HepG2 (cell line): ENCODE results near the gene VWA3B. TPM values are rescaled to one million over a fixed set of nuclear protein-coding genes. Genes with fewer than 3 reads are reported as not detected.

ENCODE experiments used
- ATAC-seq: fragments of 200-7000 bp; cut with Tn5 transposase; 3 replicates; pipeline ENCODE4 v1.9.1; 2020; ENCODE audit warnings: mild to moderate bottlenecking, moderate library complexity
- BruUV-seq: library from RNA; stranded (reverse); fragments of 400-500 nt; replicated peaks from 2 replicates; lab custom pipeline; 2021; lab: Mats Ljungman, UMichigan
- CTCF ChIA-PET: fragments of 300-600 bp; formaldehyde crosslinking; extraction: SDS; loops from one replicate; lab custom pipeline; 2021; ENCODE audit warnings: low total read pairs, inconsistent platforms, low intra/inter-chr PET ratio; lab: Yijun Ruan, JAX
- POLR2A ChIA-PET: fragments of 350-600 bp; sonication (Branson Sonifier 250); formaldehyde crosslinking; loops from one replicate; lab custom pipeline; 2020; ENCODE audit warnings: antibody characterized with exemption, inconsistent platforms; lab: Yijun Ruan, JAX
- DNase-seq: peaks from one replicate; pipeline ENCODE4 v3.0.0-alpha.2; 2015; ENCODE audit warnings: low spot score
- FAIRE-seq: peaks from 3 replicates; lab custom pipeline; 2011; peaks lifted over from hg19 to GRCh38; lab: Jason Lieb, UNC
- H2AFZ ChIP-seq: one replicate; pipeline ENCODE4 v1.6.1; 2011; ENCODE audit warnings: low read length, inconsistent platforms
- H3K27ac ChIP-seq: fragments of 300-600 bp; 3 replicates; pipeline ENCODE4 v1.8.0; 2011; ENCODE audit warnings: mixed run types, mild to moderate bottlenecking, mixed read lengths, low read length, inconsistent platforms; ENCODE audit not compliant: insufficient read depth; ENCODE audit errors: extremely low read length
- H3K27me3 ChIP-seq, 2 experiments: fragments of 200-600 bp in 1 of 2; 2 replicates in 1 of 2; 3 replicates in 1 of 2; pipeline versions ENCODE4 v1.6.0 to v1.8.0; 2011; ENCODE audit warnings: low read length in 2 of 2, mild to moderate bottlenecking in 2 of 2, moderate library complexity in 2 of 2, inconsistent platforms in 1 of 2; ENCODE audit not compliant: insufficient read depth in 2 of 2, control insufficient read depth in 1 of 2
- H3K36me3 ChIP-seq, 2 experiments: fragments of 200-600 bp in 1 of 2; replicated peaks in 1 of 2; 2 replicates in 1 of 2; 3 replicates in 1 of 2; pipeline versions ENCODE4 v1.5.1 to v1.8.0; 2011; ENCODE audit warnings: low read length in 2 of 2, inconsistent platforms in 1 of 2; ENCODE audit not compliant: insufficient read depth in 2 of 2, control insufficient read depth in 1 of 2
- H3K4me1 ChIP-seq: 2 replicates; pipeline ENCODE4 v1.5.1; 2012; ENCODE audit warnings: low read length, inconsistent platforms; ENCODE audit not compliant: insufficient read depth
- H3K4me2 ChIP-seq: 2 replicates; pipeline ENCODE4 v1.6.0; 2011; ENCODE audit warnings: low read depth, low read length, inconsistent platforms
- H3K4me3 ChIP-seq, 3 experiments: fragments of 200-600 bp in 1 of 3; sonication (generic), shearing (Covaris generic) in 1 of 3; replicated peaks in 1 of 3; 2 replicates each; pipeline ENCODE4 v1.5.1; 2011 to 2016; ENCODE audit warnings: low read length in 3 of 3, inconsistent platforms in 2 of 3, low read depth in 2 of 3, mild to moderate bottlenecking in 2 of 3, control low read depth in 1 of 3, mixed read lengths in 1 of 3; ENCODE audit not compliant: insufficient read depth in 1 of 3
- H3K79me2 ChIP-seq: one replicate; pipeline ENCODE4 v1.6.1; 2011; ENCODE audit warnings: low read length, inconsistent platforms; ENCODE audit not compliant: insufficient read depth
- H3K9ac ChIP-seq: 2 replicates; pipeline ENCODE4 v1.6.0; 2011; ENCODE audit warnings: mild to moderate bottlenecking, low read depth, low read length, inconsistent platforms; ENCODE audit not compliant: insufficient read depth
- H3K9me3 ChIP-seq: 2 replicates; pipeline ENCODE4 v1.5.1; 2012; ENCODE audit warnings: mild to moderate bottlenecking, low read length
- H4K20me1 ChIP-seq: 2 replicates; pipeline ENCODE4 v1.6.0; 2011; ENCODE audit warnings: inconsistent platforms, mild to moderate bottlenecking, low read length, moderate library complexity; ENCODE audit not compliant: insufficient read depth
- DMAP1 ChIP-seq: IDR thresholded peaks from 2 replicates; pipeline ENCODE4 v1.6.1; 2016
- HNF4G ChIP-seq, 2 experiments: sonication (generic) in 1 of 2; formaldehyde crosslinking in 1 of 2; IDR thresholded peaks; 2 replicates each; pipeline versions ENCODE4 v1.4.0 to v1.6.1; 2011 to 2020; ENCODE audit warnings: borderline replicate concordance in 2 of 2, low read depth in 2 of 2, mild to moderate bottlenecking in 2 of 2, low read length in 1 of 2, missing genetic modification reagents in 1 of 2, moderate library complexity in 1 of 2
- MAFF ChIP-seq: IDR thresholded peaks from 2 replicates; pipeline ENCODE4 v1.6.1; 2011; ENCODE audit warnings: low read depth, low read length, improper control_type of control experiment
- MAFK ChIP-seq, 2 experiments: IDR thresholded peaks in 1 of 2; conservative IDR thresholded peaks in 1 of 2; 2 replicates each; pipeline ENCODE4 v1.6.1; 2011; ENCODE audit warnings: improper control_type of control experiment in 2 of 2, low read length in 2 of 2
- NFE2L2 ChIP-seq: fragments of 150-350 bp; IDR thresholded peaks from 2 replicates; pipeline ENCODE4 v1.6.1; 2014; ENCODE audit warnings: low read length
- PPARG ChIP-seq: conservative IDR thresholded peaks from 2 replicates; pipeline ENCODE4 v1.6.1; 2016; ENCODE audit warnings: missing biosample characterization, missing genetic modification reagents
- ZBTB7A ChIP-seq: sonication (generic); formaldehyde crosslinking; IDR thresholded peaks from 2 replicates; pipeline ENCODE4 v1.8.0; 2022; ENCODE audit warnings: mild to moderate bottlenecking, missing genetic modification reagents
- ZNF138 ChIP-seq: sonication (generic); formaldehyde crosslinking; IDR thresholded peaks from 2 replicates; pipeline ENCODE4 v1.5.0; 2020; ENCODE audit warnings: mild to moderate bottlenecking, low read depth, missing genetic modification reagents
- ZNF501 ChIP-seq: sonication (generic); formaldehyde crosslinking; IDR thresholded peaks from 2 replicates; pipeline ENCODE4 v1.5.1; 2020; ENCODE audit warnings: mild to moderate bottlenecking, moderate library complexity, missing genetic modification reagents
- ZNF510 ChIP-seq: sonication (generic); formaldehyde crosslinking; IDR thresholded peaks from 2 replicates; pipeline ENCODE4 v1.4.0; 2020; ENCODE audit warnings: low read depth, mild to moderate bottlenecking, missing genetic modification reagents
- WGBS: methylation state at CpG from one replicate; pipeline ENCODE4 v1.1.6; 2017; ENCODE audit warnings: low lambda C conversion rate; 5-methylcytosine and 5-hydroxymethylcytosine counted together
- in situ Hi-C: cut with HindIII; loops from 2 replicates; pipeline ENCODE4 v1.10.0; 2017; ENCODE audit warnings: low pct_unique_long_range_greater_than_20kb; ENCODE audit not compliant: extremely low pct_ligation_motif_present
- intact Hi-C: fragments of 100-400 bp; cut with micrococcal nuclease; formaldehyde crosslinking; loops from one replicate; pipeline ENCODE4 v1.10.0; 2022; ENCODE audit not compliant: unreplicated experiment
- polyA plus RNA-seq, 8 experiments: library from polyadenylated mRNA; depleted of rRNA in 3 of 8; stranded (reverse) in 7 of 8; unstranded in 1 of 8; fragments of >200 nt; fragmentation: Illumina TruSeq in 4 of 8; extraction: Trizol in 4 of 8; gene quantifications; 2 replicates each; pipeline versions ENCODE4 v1.2.1 to v1.2.3, GENCODE V29; 2011 to 2016; ENCODE audit warnings: low read depth in 4 of 8, missing spikeins in 1 of 8, mixed read lengths in 1 of 8; ENCODE audit not compliant: insufficient read depth in 1 of 8
- total RNA-seq, 5 experiments: library from RNA; depleted of rRNA; stranded (reverse); fragments of >200 nt; fragmentation: Illumina TruSeq; extraction: Trizol; gene quantifications; 2 replicates each; pipeline ENCODE4 v1.2.3, GENCODE V29; 2016; ENCODE audit warnings: low read depth in 1 of 5
- TF ChIP-seq, protein P1 (sequence below): sonication (generic); formaldehyde crosslinking; IDR thresholded peaks from 2 replicates; pipeline ENCODE4 v1.4.0; 2020; ENCODE audit warnings: missing genetic modification reagents
- TF ChIP-seq, protein P2 (sequence below): sonication (generic); formaldehyde crosslinking; IDR thresholded peaks from one replicate; pipeline ENCODE4 v1.5.1; 2020; ENCODE audit warnings: mild to moderate bottlenecking, missing genetic modification reagents; ENCODE audit errors: not compliant biosample characterization

The VWA3B gene
- total and polyA plus RNA-seq, 2 of the 13 experiments (the other 11 are each of a cell fraction or from before 2014, with no cell fraction given): not detected

DNA sequence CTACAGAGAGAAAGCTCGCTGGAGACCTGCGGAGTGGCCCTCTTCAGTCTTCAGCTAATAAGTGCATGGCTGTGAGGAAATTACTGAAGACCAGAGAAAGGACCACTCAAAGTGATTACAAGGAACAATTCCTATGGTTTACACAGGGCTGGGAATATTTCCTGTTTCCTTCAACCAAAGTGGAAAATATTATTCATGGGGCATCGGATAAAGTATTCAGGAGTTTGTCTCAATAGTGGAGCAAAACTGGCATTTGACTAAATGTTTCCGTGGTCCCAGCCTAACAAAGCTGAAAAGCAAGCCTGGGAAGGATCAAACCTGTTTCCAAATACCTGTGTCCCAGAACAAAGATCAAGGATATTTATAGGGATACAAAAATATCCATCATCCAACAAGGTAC lies 227.3 kb downstream of the VWA3B start (continued):
- TF ChIP-seq ZBTB7A (no peak), ZNF510 (no peak), ZNF501 (CRISPR knock-in tag) (no peak), DMAP1 (CRISPR knock-in tag) (no peak)

DNA sequence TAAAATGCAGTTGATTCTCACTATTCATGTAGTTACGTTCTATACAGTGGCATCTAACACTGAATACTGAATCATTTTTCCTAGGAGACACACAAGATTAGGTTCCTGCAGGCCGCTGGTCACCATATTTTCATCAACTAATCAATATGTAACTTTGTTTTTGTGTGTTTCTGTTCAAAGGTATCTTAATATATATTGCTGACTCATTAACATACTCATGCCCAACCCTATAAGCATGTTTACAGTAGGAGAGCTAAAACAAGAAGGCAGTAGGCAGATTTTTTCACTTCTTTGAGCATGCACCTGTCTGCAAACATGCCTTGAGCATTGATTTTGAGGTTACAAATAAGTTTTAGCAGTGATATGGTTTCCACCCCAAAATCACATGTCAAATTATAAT lies 229.0 kb downstream of the VWA3B start:
- Histone ChIP-seq H2AFZ (no peak overlapping the region), H3K4me1 (no peaks in the 10 kb centered on the region), H3K9me3 (peaks cover 17% of the 10 kb centered on the region), H3K27me3 (peaks cover 0 to 13% of the 10 kb centered on the region in 2 experiments; a peak in 3 of 5 replicates), H3K4me2 (no peak overlapping the region), H4K20me1 (no peaks in the 10 kb centered on the region), H3K9ac (no peak overlapping the region), H3K4me3 (no peak overlapping the region), H3K79me2 (no peaks in the 10 kb centered on the region), H3K27ac (no peak overlapping the region), H3K36me3 (no peaks in the 10 kb centered on the region)
- TF ChIP-seq MAFF: peak; percentile 61
- TF ChIP-seq, protein P1, sequence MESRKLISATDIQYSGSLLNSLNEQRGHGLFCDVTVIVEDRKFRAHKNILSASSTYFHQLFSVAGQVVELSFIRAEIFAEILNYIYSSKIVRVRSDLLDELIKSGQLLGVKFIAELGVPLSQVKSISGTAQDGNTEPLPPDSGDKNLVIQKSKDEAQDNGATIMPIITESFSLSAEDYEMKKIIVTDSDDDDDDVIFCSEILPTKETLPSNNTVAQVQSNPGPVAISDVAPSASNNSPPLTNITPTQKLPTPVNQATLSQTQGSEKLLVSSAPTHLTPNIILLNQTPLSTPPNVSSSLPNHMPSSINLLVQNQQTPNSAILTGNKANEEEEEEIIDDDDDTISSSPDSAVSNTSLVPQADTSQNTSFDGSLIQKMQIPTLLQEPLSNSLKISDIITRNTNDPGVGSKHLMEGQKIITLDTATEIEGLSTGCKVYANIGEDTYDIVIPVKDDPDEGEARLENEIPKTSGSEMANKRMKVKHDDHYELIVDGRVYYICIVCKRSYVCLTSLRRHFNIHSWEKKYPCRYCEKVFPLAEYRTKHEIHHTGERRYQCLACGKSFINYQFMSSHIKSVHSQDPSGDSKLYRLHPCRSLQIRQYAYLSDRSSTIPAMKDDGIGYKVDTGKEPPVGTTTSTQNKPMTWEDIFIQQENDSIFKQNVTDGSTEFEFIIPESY (CRISPR knock-in tag): no peak
- TF ChIP-seq, protein P2, sequence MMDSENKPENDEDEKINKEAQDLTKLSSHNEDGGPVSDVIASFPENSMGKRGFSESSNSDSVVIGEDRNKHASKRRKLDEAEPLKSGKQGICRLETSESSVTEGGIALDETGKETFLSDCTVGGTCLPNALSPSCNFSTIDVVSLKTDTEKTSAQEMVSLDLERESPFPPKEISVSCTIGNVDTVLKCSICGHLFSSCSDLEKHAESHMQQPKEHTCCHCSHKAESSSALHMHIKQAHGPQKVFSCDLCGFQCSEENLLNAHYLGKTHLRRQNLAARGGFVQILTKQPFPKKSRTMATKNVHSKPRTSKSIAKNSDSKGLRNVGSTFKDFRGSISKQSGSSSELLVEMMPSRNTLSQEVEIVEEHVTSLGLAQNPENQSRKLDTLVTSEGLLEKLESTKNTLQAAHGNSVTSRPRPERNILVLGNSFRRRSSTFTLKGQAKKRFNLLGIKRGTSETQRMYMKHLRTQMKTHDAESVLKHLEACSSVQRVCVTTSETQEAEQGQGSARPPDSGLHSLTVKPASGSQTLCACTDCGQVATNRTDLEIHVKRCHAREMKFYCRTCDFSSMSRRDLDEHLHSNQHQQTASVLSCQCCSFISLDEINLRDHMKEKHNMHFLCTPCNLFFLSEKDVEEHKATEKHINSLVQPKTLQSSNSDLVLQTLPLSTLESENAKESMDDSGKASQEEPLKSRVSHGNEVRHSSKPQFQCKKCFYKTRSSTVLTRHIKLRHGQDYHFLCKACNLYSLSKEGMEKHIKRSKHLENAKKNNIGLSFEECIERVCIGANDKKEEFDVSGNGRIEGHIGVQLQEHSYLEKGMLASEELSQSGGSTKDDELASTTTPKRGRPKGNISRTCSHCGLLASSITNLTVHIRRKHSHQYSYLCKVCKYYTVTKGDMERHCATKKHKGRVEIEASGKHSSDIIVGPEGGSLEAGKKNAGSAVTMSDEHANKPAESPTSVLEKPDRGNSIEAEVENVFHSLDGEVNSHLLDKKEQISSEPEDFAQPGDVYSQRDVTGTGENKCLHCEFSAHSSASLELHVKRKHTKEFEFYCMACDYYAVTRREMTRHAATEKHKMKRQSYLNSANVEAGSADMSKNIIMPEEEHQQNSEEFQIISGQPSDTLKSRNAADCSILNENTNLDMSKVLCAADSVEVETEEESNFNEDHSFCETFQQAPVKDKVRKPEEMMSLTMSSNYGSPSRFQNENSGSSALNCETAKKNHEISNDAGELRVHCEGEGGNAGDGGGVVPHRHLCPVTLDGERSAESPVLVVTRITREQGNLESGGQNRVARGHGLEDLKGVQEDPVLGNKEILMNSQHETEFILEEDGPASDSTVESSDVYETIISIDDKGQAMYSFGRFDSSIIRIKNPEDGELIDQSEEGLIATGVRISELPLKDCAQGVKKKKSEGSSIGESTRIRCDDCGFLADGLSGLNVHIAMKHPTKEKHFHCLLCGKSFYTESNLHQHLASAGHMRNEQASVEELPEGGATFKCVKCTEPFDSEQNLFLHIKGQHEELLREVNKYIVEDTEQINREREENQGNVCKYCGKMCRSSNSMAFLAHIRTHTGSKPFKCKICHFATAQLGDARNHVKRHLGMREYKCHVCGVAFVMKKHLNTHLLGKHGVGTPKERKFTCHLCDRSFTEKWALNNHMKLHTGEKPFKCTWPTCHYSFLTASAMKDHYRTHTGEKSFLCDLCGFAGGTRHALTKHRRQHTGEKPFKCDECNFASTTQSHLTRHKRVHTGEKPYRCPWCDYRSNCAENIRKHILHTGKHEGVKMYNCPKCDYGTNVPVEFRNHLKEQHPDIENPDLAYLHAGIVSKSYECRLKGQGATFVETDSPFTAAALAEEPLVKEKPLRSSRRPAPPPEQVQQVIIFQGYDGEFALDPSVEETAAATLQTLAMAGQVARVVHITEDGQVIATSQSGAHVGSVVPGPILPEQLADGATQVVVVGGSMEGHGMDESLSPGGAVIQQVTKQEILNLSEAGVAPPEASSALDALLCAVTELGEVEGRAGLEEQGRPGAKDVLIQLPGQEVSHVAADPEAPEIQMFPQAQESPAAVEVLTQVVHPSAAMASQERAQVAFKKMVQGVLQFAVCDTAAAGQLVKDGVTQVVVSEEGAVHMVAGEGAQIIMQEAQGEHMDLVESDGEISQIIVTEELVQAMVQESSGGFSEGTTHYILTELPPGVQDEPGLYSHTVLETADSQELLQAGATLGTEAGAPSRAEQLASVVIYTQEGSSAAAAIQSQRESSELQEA (CRISPR knock-in tag): no peak
- TF ChIP-seq HNF4G (IDR thresholded peaks at IDR 0.05; ENCODE audit: borderline replicate concordance, low read depth, low read length): no peak
- no peak for TF ChIP-seq HNF4G (CRISPR knock-in tag; IDR thresholded peaks at IDR 0.05; ENCODE audit: borderline replicate concordance, low read depth)
- TF ChIP-seq ZNF138 (CRISPR knock-in tag): no peak
- TF ChIP-seq NFE2L2: peak; percentile 47; the same call in 1 of the 2 replicates
- TF ChIP-seq MAFK (conservative IDR thresholded peaks at IDR 0.05 in 1 of 2, IDR thresholded peaks at IDR 0.05 in 1 of 2; ENCODE audit: low read length in 2 of 2): peak; percentile 34 to 76; a peak in 2 of 4 replicates
- no peak for TF ChIP-seq PPARG (CRISPR knock-in tag)
- CTCF ChIA-PET: no interaction called here
- 16% methylated on average over 2 of the region's 2 CpGs for WGBS
- intact Hi-C loops (no loop called here), in situ Hi-C loops (no loop called here)
- DNase-seq (no peak), ATAC-seq (no peak), FAIRE-seq (no peak)
- BruUV-seq: no TSS peak
- POLR2A ChIA-PET: no interaction called here
